Thyroid gland (tissue), 4 donors: ENCODE results near the gene ATP10B. TPM values are rescaled to one million over a fixed set of nuclear protein-coding genes. Genes with fewer than 3 reads are reported as not detected.

Experiments used
- DNase-seq, 2 donors: peaks; one replicate each; pipeline ENCODE4 v3.0.0-alpha.2; 2019
- H3K27ac ChIP-seq, 3 donors: fragments of 200-600 bp; sonication (generic); 1 replicate in 2 of 3; 2 replicates in 1 of 3; pipeline ENCODE4 v1.5.1; 2016 to 2019; ENCODE audit warnings: mild to moderate bottlenecking in 1 of 3, moderate library complexity in 1 of 3
- H3K27me3 ChIP-seq: fragments of 200-600 bp; sonication (generic); one replicate; pipeline ENCODE4 v1.5.1; 2019
- H3K36me3 ChIP-seq, 2 donors: fragments of 200-600 bp; sonication (generic); one replicate each; pipeline ENCODE4 v1.5.1; 2016 to 2019
- H3K4me1 ChIP-seq, 2 donors: fragments of 200-600 bp; sonication (generic); one replicate each; pipeline ENCODE4 v1.5.1; 2017 to 2019
- H3K4me3 ChIP-seq, 3 donors: fragments of 200-600 bp; sonication (generic); replicated peaks in 1 of 3; 1 replicate in 2 of 3; 2 replicates in 1 of 3; pipeline ENCODE4 v1.5.1; 2016; ENCODE audit warnings: mild to moderate bottlenecking in 1 of 3
- H3K9me3 ChIP-seq: fragments of 200-600 bp; sonication (generic); one replicate; pipeline ENCODE4 v1.5.1; 2017
- CTCF ChIP-seq, 6 experiments: fragments of 200-600 bp in 3 of 6; fragments of 450-650 bp in 3 of 6; sonication (generic) in 3 of 6; IDR thresholded peaks; one replicate each; pipeline ENCODE4 v1.5.1; 2016 to 2019; ENCODE audit warnings: antibody characterized with exemption in 6 of 6, mild to moderate bottlenecking in 2 of 6, inconsistent platforms in 1 of 6, moderate library complexity in 1 of 6
- POLR2A ChIP-seq, 2 donors: fragments of 450-650 bp; IDR thresholded peaks; one replicate each; pipeline ENCODE4 v1.6.1; 2017; ENCODE audit warnings: antibody characterized with exemption in 2 of 2, mild to moderate bottlenecking in 2 of 2, moderate library complexity in 1 of 2
- WGBS, 2 donors: methylation state at CpG; one replicate each; pipeline ENCODE4 v1.1.5; 2017; 5-methylcytosine and 5-hydroxymethylcytosine counted together
- intact Hi-C: fragments of 100-400 bp; cut with DNase I; formaldehyde crosslinking; loops from one replicate; pipeline ENCODE4 v1.15.1; 2023
- total RNA-seq, 4 donors: library from RNA; depleted of rRNA; stranded (reverse); fragments of >200 nt; gene quantifications; one replicate each; pipeline ENCODE4 v1.2.3, GENCODE V29; 2016

ATP10B gene
- total RNA-seq, 4 donors from 2014 or later: 0.13 to 0.42 (median 0.15) TPM; not detected in 1

- H3K4me3 ChIP-seq: no peak overlapping the region
- no peaks in the 10 kb centered on the region for H3K36me3 ChIP-seq
- H3K4me1 ChIP-seq: peaks cover 0 to 16% of the 10 kb centered on the region in 2 donors
- 19 to 37% methylated on average over 4 of the region's 4 CpGs for WGBS, 2 donors
- peak; percentile 10 to 29 for DNase-seq
- intact Hi-C loops: no loop called here
- H3K9me3 ChIP-seq: no peaks in the 10 kb centered on the region
- H3K27ac ChIP-seq: peak overlapping the region in 2 of 3 donors; percentile 67 to 74
- H3K27me3 ChIP-seq: no peaks in the 10 kb centered on the region
- TF ChIP-seq POLR2A (IDR thresholded peaks at IDR 0.05): no peak
These were observed 52.8 kb downstream of the ATP10B start for GRCh38 chr5:160799184-160799583.

- TF ChIP-seq POLR2A (IDR thresholded peaks at IDR 0.05): no peak
- Histone ChIP-seq H3K27me3 (no peaks in the 10 kb centered on the region), H3K9me3 (no peaks in the 10 kb centered on the region), H3K36me3 (no peaks in the 10 kb centered on the region), H3K27ac (no peak overlapping the region), H3K4me1 (peaks cover 9 to 26% of the 10 kb centered on the region in 2 donors), H3K4me3 (no peak overlapping the region)
- no peak for DNase-seq
- intact Hi-C loops: no loop called here
- WGBS, 2 donors: 87 to 92% methylated on average over 4 of the region's 4 CpGs
These were observed 55.0 kb downstream of the ATP10B start for GRCh38 chr5:160797020-160797419.

GRCh38 chr5:160793530-160793899 is 58.5 kb downstream of the ATP10B start:
- Histone ChIP-seq H3K27ac (peak overlapping the region in 1 of 3 donors; percentile 8), H3K9me3 (no peaks in the 10 kb centered on the region), H3K4me1 (peaks cover 9 to 12% of the 10 kb centered on the region in 2 donors), H3K4me3 (no peak overlapping the region), H3K36me3 (no peaks in the 10 kb centered on the region), H3K27me3 (no peaks in the 10 kb centered on the region)
- TF ChIP-seq POLR2A (IDR thresholded peaks at IDR 0.05): no peak
- intact Hi-C loops: no loop called here
- WGBS, 2 donors: 94 to 97% methylated on average over 2 of the region's 2 CpGs
- DNase-seq: no peak

- Histone ChIP-seq H3K27ac (peak overlapping the region in 2 of 3 donors; percentile 8 to 34), H3K4me3 (no peak overlapping the region), H3K27me3 (no peaks in the 10 kb centered on the region), H3K36me3 (no peaks in the 10 kb centered on the region), H3K9me3 (no peaks in the 10 kb centered on the region), H3K4me1 (peaks cover 9 to 10% of the 10 kb centered on the region in 2 donors)
- DNase-seq: peak; percentile 10 to 42
- 61 to 63% methylated on average over 7 of the region's 7 CpGs for WGBS, 2 donors
- TF ChIP-seq POLR2A (IDR thresholded peaks at IDR 0.05) (no peak), CTCF (IDR thresholded peaks at IDR 0.05) (no peak)
- intact Hi-C loops: no loop called here
These were observed 59.1 kb downstream of the ATP10B start for GRCh38 chr5:160792732-160793529.

- TF ChIP-seq CTCF (IDR thresholded peaks at IDR 0.05) (no peak), POLR2A (IDR thresholded peaks at IDR 0.05) (no peak)
- DNase-seq: peak in 1 of 2 donors; percentile 8
- Histone ChIP-seq H3K27me3 (no peaks in the 10 kb centered on the region), H3K9me3 (no peaks in the 10 kb centered on the region), H3K36me3 (no peaks in the 10 kb centered on the region), H3K4me1 (peaks cover 9 to 10% of the 10 kb centered on the region in 2 donors), H3K4me3 (no peak overlapping the region), H3K27ac (peak overlapping the region in 1 of 3 donors; percentile 34)
- WGBS, 2 donors: 94 to 100% methylated on average over 2 of the region's 2 CpGs
- intact Hi-C loops: no loop called here
These were observed 59.7 kb downstream of the ATP10B start for GRCh38 chr5:160792281-160792680.

- intact Hi-C loops: loop anchor here (5.0 to 10.0 kb wide), 2 partner anchors 105 to 282 kb away; no protein-coding TSS in a partner anchor
- WGBS, 2 donors: 88 to 92% methylated on average over 3 of the region's 3 CpGs
- TF ChIP-seq CTCF (IDR thresholded peaks at IDR 0.05) (no peak), POLR2A (IDR thresholded peaks at IDR 0.05) (no peak)
These were observed 62.7 kb downstream of the ATP10B start for GRCh38 chr5:160789219-160789859.

More at GRCh38 chr5:160789219-160789859, 62.7 kb downstream of the ATP10B start:
- no peaks in the 10 kb centered on the region for H3K27me3 ChIP-seq
- H3K4me1 ChIP-seq: peaks cover 9 to 16% of the 10 kb centered on the region in 2 donors
- no peaks in the 10 kb centered on the region for H3K9me3 ChIP-seq
- H3K36me3 ChIP-seq: no peaks in the 10 kb centered on the region
- no peak overlapping the region for H3K4me3 ChIP-seq
- DNase-seq: no peak
- no peak overlapping the region for H3K27ac ChIP-seq
